Ishikawa (cell line): ENCODE results near the gene SLC16A4.

Source experiments
- CEBPB ChIP-seq: IDR thresholded peaks from 2 replicates; pipeline ENCODE4 v1.6.1; 2012
- CREB1 ChIP-seq: IDR thresholded peaks from 2 replicates; pipeline ENCODE4 v1.6.1; 2012; ENCODE audit warnings: low read depth
- EGR1 ChIP-seq: IDR thresholded peaks from 2 replicates; pipeline ENCODE4 v1.6.1; 2012
- EP300 ChIP-seq: IDR thresholded peaks from 2 replicates; pipeline ENCODE4 v1.6.1; 2012; ENCODE audit warnings: borderline replicate concordance
- FOXM1 ChIP-seq: IDR thresholded peaks from 2 replicates; pipeline ENCODE4 v1.6.1; 2012; ENCODE audit warnings: low read depth, borderline replicate concordance
- NFIC ChIP-seq: IDR thresholded peaks from 2 replicates; pipeline ENCODE4 v1.6.1; 2012
- RAD21 ChIP-seq: IDR thresholded peaks from 2 replicates; pipeline ENCODE4 v1.6.1; 2012; ENCODE audit warnings: low read depth
- TAF1 ChIP-seq: IDR thresholded peaks from 2 replicates; pipeline ENCODE4 v1.6.1; 2012; ENCODE audit warnings: low read depth, mild to moderate bottlenecking
- TCF12 ChIP-seq: IDR thresholded peaks from 2 replicates; pipeline ENCODE4 v1.6.1; 2012; ENCODE audit warnings: low read depth
- TEAD4 ChIP-seq: IDR thresholded peaks from 2 replicates; pipeline ENCODE4 v1.6.1; 2012
- YY1 ChIP-seq: IDR thresholded peaks from 2 replicates; pipeline ENCODE4 v1.6.1; 2012; ENCODE audit warnings: low read depth
- ZBTB7A ChIP-seq: IDR thresholded peaks from 2 replicates; pipeline ENCODE4 v1.6.1; 2012; ENCODE audit warnings: low read depth
- TF ChIP-seq, protein P1 (sequence below): IDR thresholded peaks from 2 replicates; pipeline ENCODE4 v1.6.1; 2012; ENCODE audit warnings: low read depth, mild to moderate bottlenecking
- TF ChIP-seq, protein P2 (sequence below): IDR thresholded peaks from 2 replicates; pipeline ENCODE4 v1.6.1; 2012
- TF ChIP-seq, protein P3 (sequence below): IDR thresholded peaks from 2 replicates; pipeline ENCODE4 v1.6.1; 2012

Gene SLC16A4

DNA sequence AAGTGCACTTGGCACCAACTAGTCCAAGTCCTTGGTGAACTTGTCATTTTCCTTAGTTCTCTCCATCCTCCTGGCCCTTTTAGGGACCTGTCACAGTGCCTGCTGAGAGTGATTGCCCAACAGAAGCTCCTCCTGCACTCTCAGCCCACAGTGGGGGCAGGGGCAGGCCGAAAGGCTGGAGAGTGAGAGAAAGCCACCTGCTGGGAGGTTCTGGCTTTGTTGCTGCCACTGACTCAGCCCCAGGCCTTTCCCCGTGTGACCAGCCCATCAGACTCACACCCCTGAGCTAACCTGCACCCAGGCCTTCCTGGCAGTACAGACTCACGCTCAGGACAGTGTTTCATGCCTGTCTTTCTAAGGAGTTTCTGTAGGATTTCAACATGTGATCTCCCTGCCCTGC, 43.0 kb upstream of the SLC16A4 start:
- TF ChIP-seq TAF1 (no peak), YY1 (no peak), EGR1 (no peak), TEAD4 (no peak), CREB1 (no peak), FOXM1 (no peak), ZBTB7A (no peak), EP300 (peak; percentile 21; the same call in 1 of the 2 replicates), TCF12 (no peak), RAD21 (peak; percentile 12; the same call in 1 of the 2 replicates), CEBPB (peak; percentile 96), NFIC (no peak)
- TF ChIP-seq, protein P1, sequence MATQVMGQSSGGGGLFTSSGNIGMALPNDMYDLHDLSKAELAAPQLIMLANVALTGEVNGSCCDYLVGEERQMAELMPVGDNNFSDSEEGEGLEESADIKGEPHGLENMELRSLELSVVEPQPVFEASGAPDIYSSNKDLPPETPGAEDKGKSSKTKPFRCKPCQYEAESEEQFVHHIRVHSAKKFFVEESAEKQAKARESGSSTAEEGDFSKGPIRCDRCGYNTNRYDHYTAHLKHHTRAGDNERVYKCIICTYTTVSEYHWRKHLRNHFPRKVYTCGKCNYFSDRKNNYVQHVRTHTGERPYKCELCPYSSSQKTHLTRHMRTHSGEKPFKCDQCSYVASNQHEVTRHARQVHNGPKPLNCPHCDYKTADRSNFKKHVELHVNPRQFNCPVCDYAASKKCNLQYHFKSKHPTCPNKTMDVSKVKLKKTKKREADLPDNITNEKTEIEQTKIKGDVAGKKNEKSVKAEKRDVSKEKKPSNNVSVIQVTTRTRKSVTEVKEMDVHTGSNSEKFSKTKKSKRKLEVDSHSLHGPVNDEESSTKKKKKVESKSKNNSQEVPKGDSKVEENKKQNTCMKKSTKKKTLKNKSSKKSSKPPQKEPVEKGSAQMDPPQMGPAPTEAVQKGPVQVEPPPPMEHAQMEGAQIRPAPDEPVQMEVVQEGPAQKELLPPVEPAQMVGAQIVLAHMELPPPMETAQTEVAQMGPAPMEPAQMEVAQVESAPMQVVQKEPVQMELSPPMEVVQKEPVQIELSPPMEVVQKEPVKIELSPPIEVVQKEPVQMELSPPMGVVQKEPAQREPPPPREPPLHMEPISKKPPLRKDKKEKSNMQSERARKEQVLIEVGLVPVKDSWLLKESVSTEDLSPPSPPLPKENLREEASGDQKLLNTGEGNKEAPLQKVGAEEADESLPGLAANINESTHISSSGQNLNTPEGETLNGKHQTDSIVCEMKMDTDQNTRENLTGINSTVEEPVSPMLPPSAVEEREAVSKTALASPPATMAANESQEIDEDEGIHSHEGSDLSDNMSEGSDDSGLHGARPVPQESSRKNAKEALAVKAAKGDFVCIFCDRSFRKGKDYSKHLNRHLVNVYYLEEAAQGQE, result no peak
- TF ChIP-seq, protein P2, sequence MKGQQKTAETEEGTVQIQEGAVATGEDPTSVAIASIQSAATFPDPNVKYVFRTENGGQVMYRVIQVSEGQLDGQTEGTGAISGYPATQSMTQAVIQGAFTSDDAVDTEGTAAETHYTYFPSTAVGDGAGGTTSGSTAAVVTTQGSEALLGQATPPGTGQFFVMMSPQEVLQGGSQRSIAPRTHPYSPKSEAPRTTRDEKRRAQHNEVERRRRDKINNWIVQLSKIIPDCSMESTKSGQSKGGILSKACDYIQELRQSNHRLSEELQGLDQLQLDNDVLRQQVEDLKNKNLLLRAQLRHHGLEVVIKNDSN, result no peak
- TF ChIP-seq, protein P3, sequence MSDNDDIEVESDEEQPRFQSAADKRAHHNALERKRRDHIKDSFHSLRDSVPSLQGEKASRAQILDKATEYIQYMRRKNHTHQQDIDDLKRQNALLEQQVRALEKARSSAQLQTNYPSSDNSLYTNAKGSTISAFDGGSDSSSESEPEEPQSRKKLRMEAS, result no peak; the same call in 1 of the 2 replicates

DNA sequence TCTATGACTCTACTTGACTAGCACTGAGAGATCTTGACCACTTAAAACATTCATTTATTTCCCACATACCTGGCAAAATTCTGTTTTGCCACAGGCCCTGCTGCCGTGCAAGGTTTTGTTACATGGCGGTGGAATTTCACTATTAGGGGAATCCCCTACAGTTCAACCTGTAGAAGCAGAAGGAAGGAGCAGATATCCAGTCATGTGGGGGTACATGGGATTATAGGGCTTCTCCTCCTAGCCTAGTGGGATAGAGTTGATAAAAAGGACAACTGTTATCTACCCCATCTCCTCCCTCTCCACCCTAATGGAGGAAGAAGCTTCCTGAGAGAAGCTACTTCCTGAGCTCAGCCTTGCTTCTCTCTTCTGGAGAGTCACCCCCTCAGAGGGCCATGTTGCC, 42.4 kb upstream of the SLC16A4 start:
- TF ChIP-seq TAF1 (no peak), NFIC (no peak), ZBTB7A (no peak), YY1 (no peak), CEBPB (no peak), TEAD4 (no peak), EP300 (no peak)

DNA sequence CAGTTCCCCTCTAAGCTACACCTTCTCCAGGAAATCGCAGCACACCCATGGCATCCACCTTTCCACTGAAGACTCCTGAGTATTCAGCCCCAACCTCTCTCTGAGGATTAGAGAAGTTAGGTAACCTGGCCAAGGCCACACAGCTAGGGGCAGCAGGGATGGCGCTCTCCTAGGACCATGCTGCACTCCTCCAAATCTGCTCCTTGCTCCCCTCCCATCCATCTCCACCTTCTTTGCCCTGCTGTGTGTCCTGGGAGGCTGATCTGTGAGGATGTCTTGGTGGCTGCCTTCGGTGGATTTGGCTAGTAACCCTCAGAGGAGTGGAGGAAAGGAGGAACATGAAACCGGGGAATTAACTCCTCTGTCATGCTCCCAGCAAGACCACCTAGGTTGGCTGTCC, 40.1 kb upstream of the SLC16A4 start:
- TF ChIP-seq RAD21, result no peak

DNA sequence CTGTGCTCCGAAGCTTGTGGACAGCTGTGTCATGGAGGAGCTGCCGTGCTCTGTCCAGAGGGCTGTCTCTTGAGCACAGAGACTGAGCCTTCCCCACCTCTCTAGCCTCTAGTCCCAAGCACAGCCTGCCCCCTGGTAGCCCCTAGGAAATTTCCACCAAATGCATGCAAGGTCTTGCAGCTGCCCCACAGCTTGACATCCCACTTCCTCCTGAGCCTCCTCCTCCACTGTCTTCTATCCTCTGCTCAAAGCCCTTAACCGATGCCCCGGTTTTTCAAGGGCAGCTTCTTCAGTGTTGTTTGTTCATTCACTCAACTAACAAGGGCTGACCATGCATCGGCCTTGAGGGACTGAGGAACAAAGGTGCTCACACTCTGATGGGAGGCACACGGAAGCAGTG, 39.5 kb upstream of the SLC16A4 start:
- TF ChIP-seq, protein P2, result no peak
- TF ChIP-seq, protein P3, result no peak
- no peak for TF ChIP-seq CREB1
- TF ChIP-seq NFIC, result no peak
- TF ChIP-seq CEBPB, result no peak

DNA sequence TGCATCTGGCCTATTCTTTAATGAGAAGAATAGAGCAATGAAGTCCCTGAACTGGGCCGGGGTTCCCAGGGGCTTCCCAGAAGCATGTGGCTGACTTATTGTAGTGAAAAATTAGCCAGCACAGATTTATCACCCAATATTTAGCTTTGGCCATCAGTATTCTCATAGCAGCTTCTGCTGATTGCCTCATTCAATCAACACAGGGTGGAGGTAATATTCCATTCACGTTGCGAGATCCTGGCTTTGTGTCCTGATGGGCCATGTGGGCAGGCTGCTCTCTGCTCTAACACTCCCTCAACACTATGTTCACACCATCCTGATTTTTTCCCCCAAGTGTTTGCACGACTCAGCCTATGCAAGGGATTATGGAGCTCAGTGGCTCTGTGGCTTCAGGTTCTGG, 38.1 kb upstream of the SLC16A4 start:
- no peak for TF ChIP-seq ZBTB7A
- no peak for TF ChIP-seq EGR1
- TF ChIP-seq TCF12, result no peak
- no peak for TF ChIP-seq FOXM1
- no peak for TF ChIP-seq TAF1
- TF ChIP-seq CEBPB, result no peak
- TF ChIP-seq CREB1, result no peak
- no peak for TF ChIP-seq TEAD4
- no peak for TF ChIP-seq NFIC
- no peak for TF ChIP-seq RAD21
- TF ChIP-seq, protein P1, result no peak
- TF ChIP-seq, protein P3, result no peak
- no peak for TF ChIP-seq YY1
- TF ChIP-seq, protein P2, result no peak
- TF ChIP-seq EP300, result no peak

DNA sequence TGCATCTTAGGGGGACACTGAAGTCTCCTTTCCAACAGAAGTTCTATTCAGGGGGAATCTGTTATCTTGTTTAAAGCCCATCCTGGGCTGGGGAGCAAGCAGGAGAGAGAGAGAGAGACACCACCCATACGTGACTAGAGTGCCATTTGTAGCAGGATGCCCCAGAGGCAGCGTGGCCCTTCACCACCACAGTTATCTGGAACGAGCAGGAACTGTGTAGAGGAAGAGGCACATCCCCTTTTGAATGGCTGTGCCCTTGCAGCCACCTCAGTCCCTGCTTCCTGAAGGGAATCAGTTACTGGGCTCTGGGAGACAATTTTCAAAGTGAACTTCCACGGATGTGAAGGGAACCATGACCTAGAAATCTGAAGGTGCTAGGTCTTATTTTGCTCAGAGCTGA, 36.0 kb upstream of the SLC16A4 start:
- TF ChIP-seq EGR1 (no peak), EP300 (no peak), FOXM1 (no peak), CEBPB (no peak), ZBTB7A (no peak), CREB1 (no peak), TAF1 (no peak), YY1 (no peak), TCF12 (no peak), NFIC (no peak), TEAD4 (no peak), RAD21 (no peak)
- TF ChIP-seq, protein P2, result no peak
- TF ChIP-seq, protein P3, result no peak
- TF ChIP-seq, protein P1, result no peak
